GM18870 (cell line): ENCODE data around the gene KRTAP2-1.
"Not testable (repeated sequence)": the region's sequence is repeated elsewhere in the genome, so short reads cannot be mapped to it uniquely, and the experiment has no call there.

ENCODE experiments used
- ATAC-seq: cut with Tn5 transposase; IDR thresholded peaks from one replicate; pipeline ENCODE4 v1.9.1; 2021; ENCODE audit warnings: moderate library complexity; ENCODE audit not compliant: unreplicated experiment

The KRTAP2-1 gene

GRCh38 chr17:41013606-41014005 lies 33.5 kb downstream of the KRTAP2-1 start:
- no peak for ATAC-seq

GRCh38 chr17:41013181-41013580 lies 33.9 kb downstream of the KRTAP2-1 start:
- ATAC-seq, result no peak

- no peak for ATAC-seq
Measured at GRCh38 chr17:41012326-41013120, 34.6 kb downstream of the KRTAP2-1 start.

- ATAC-seq, result no peak
Measured at GRCh38 chr17:41010441-41010840, 36.7 kb downstream of the KRTAP2-1 start.

- ATAC-seq, result no peak
Measured at GRCh38 chr17:41009936-41010335, 37.2 kb downstream of the KRTAP2-1 start.

- no peak for ATAC-seq
Measured at GRCh38 chr17:41009301-41009760, 37.8 kb downstream of the KRTAP2-1 start.

GRCh38 chr17:41008811-41009210 lies 38.3 kb downstream of the KRTAP2-1 start, which contains the start of gene KRTAP3-1:
TSS of gene KRTAP3-1 (minus strand) at chr17:41009128. CDS start at chr17:41009074, 54 bp downstream.
- no peak for ATAC-seq

- ATAC-seq, result no peak
Measured at GRCh38 chr17:41004397-41004796, 42.7 kb downstream of the KRTAP2-1 start.

GRCh38 chr17:41003926-41004325 lies 43.2 kb downstream of the KRTAP2-1 start:
- no peak for ATAC-seq

GRCh38 chr17:41002814-41003213 lies 44.3 kb downstream of the KRTAP2-1 start:
- no peak for ATAC-seq

GRCh38 chr17:41001795-41002194 lies 45.3 kb downstream of the KRTAP2-1 start:
- ATAC-seq, result no peak

GRCh38 chr17:40999563-40999962 lies 47.6 kb downstream of the KRTAP2-1 start, which contains the start of gene KRTAP3-2:
TSS of gene KRTAP3-2 (minus strand) at chr17:40999906. CDS start at chr17:40999853, 53 bp downstream.
- ATAC-seq, result not testable (repeated sequence)

- ATAC-seq, result no peak
Measured at GRCh38 chr17:40997361-40997760, 49.8 kb downstream of the KRTAP2-1 start.

- ATAC-seq, result no peak
Measured at GRCh38 chr17:40996829-40997228, 50.3 kb downstream of the KRTAP2-1 start.
